A549 treated with RU486 at 1 μM for 4 hours (cell line): ENCODE results near the gene GLB1L. TPM values are rescaled to one million over a fixed set of nuclear protein-coding genes. Genes with fewer than 3 reads are reported as not detected.

Experiments used
- total RNA-seq: library from RNA; stranded (reverse); fragments of 200-300 nt; extraction: Qiagen RNA extraction; gene quantifications from 5 replicates; pipeline ENCODE4 v1.2.3, GENCODE V29; 2022; ENCODE audit warnings: low read depth

The GLB1L gene
- total RNA-seq, result 5.0 to 6.8 TPM (median 6.8 TPM) in 5 replicates

GRCh38 chr2:219245148-219245898, at the start of gene GLB1L, which contains the start of gene STK16:
Gene GLB1L, minus strand, starts transcription at chr2:219245444. Its CDS starts 1,871 bp downstream, at chr2:219243573.
Gene STK16, plus strand, starts transcription at chr2:219245479. Its CDS starts 521 bp downstream, at chr2:219246000.

GRCh38 chr2:219279151-219279915, 34.1 kb upstream of the GLB1L start, which contains the start of gene DNAJB2:
Gene DNAJB2, plus strand, starts transcription at chr2:219279366. Its CDS starts 468 bp downstream, at chr2:219279834.

GRCh38 chr2:219253753-219254589, 8.7 kb upstream of the GLB1L start, which contains the start of gene TUBA4A:
Gene TUBA4A, minus strand, starts transcription at chr2:219253918. Its CDS starts 60 bp downstream, at chr2:219253858.

GRCh38 chr2:219252900-219253752, 7.9 kb upstream of the GLB1L start, which contains the start of gene TUBA4B:
Gene TUBA4B, plus strand, starts transcription at chr2:219253243. Its CDS starts 165 bp downstream, at chr2:219253408.

GRCh38 chr2:219229305-219230058, 15.8 kb downstream of the GLB1L start, which contains the start of the genes ANKZF1 and ATG9A:
Gene ANKZF1, plus strand, starts transcription at chr2:219229806. Its CDS starts 452 bp downstream, at chr2:219230258.
Gene ATG9A, minus strand, starts transcription at chr2:219229636. Its CDS starts 1,612 bp downstream, at chr2:219228024.

GRCh38 chr2:219218732-219219701, 26.2 kb downstream of the GLB1L start, which contains the start of gene ABCB6:
Gene ABCB6, minus strand, starts transcription at chr2:219218958. Its CDS starts 285 bp downstream, at chr2:219218673.

GRCh38 chr2:219206328-219207133, 38.7 kb downstream of the GLB1L start, which contains the start of gene ZFAND2B:
Gene ZFAND2B, plus strand, starts transcription at chr2:219206782. Its CDS starts 206 bp downstream, at chr2:219206988.

Other genes with a start within 250 kb of the GLB1L start
- 0.05 to 0.32 TPM (median 0.16 TPM) in 5 replicates for gene CFAP65, start 203.9 kb downstream of the GLB1L start, total RNA-seq
- gene IHH, start 184.5 kb downstream of the GLB1L start, total RNA-seq, result 0.09 to 0.13 TPM (median 0.11 TPM) in 4 of 5 replicates, not detected in the other
- 13.7 to 18.3 TPM (median 15.2 TPM) in 5 replicates for gene NHEJ1, start 84.6 kb downstream of the GLB1L start, total RNA-seq
- 0.19 to 0.90 TPM (median 0.53 TPM) in 5 replicates for gene SLC23A3, start 75.4 kb downstream of the GLB1L start, total RNA-seq
- gene CNPPD1, start 68.5 kb downstream of the GLB1L start, total RNA-seq, result 33.7 to 47.7 TPM (median 45.3 TPM) in 5 replicates
- gene RETREG2, start 67.2 kb downstream of the GLB1L start, total RNA-seq, result 58.9 to 85.7 TPM (median 81.2 TPM) in 5 replicates
- 14.4 to 22.8 TPM (median 19.2 TPM) in 5 replicates for gene ZFAND2B, start 38.7 kb downstream of the GLB1L start, total RNA-seq
- 22.5 to 37.5 TPM (median 30.4 TPM) in 5 replicates for gene ABCB6, start 26.5 kb downstream of the GLB1L start, total RNA-seq
- gene ATG9A, start 15.8 kb downstream of the GLB1L start, total RNA-seq, result 42.3 to 53.2 TPM (median 50.2 TPM) in 5 replicates
- gene ANKZF1, start 15.6 kb downstream of the GLB1L start, total RNA-seq, result 15.1 to 22.0 TPM (median 17.7 TPM) in 5 replicates
- 27.5 to 32.6 TPM (median 31.0 TPM) in 5 replicates for gene STK16, start within 50 bp of the GLB1L start, total RNA-seq
- 0.18 to 0.69 TPM (median 0.35 TPM) in 5 replicates for gene TUBA4B, start 7.8 kb upstream of the GLB1L start, total RNA-seq
- gene TUBA4A, start 8.5 kb upstream of the GLB1L start, total RNA-seq, result 332 to 451 TPM (median 366 TPM) in 5 replicates
- gene DNAJB2, start 33.9 kb upstream of the GLB1L start, total RNA-seq, result 40.3 to 55.4 TPM (median 48.6 TPM) in 5 replicates
- 0.87 to 2.0 TPM (median 1.3 TPM) in 5 replicates for gene PTPRN, start 64.0 kb upstream of the GLB1L start, total RNA-seq
- not detected in 5 replicates for gene RESP18, start 87.3 kb upstream of the GLB1L start, total RNA-seq
- 51.3 to 65.5 TPM (median 63.4 TPM) in 5 replicates for gene DNPEP, start 142.5 kb upstream of the GLB1L start, total RNA-seq
- gene DES, start 172.9 kb upstream of the GLB1L start, total RNA-seq, result 0.05 to 0.24 TPM (median 0.13 TPM) in 3 of 5 replicates, not detected in the others
- 5.1 to 7.8 TPM (median 6.5 TPM) in 5 replicates for gene SPEG, start 189.4 kb upstream of the GLB1L start, total RNA-seq